GM12891 (cell line): ENCODE results near the gene STAT6.

Source experiments
- PAX5 ChIP-seq: IDR thresholded peaks from 2 replicates; pipeline ENCODE4 v1.6.1; 2011; ENCODE audit warnings: low read length, moderate library complexity, mild to moderate bottlenecking; ENCODE audit not compliant: insufficient read depth, severe bottlenecking
- POLR2A ChIP-seq: IDR thresholded peaks from 2 replicates; pipeline ENCODE4 v1.6.1; 2011; ENCODE audit warnings: low read depth, low read length, control low read depth
- POLR2AphosphoS5 ChIP-seq: IDR thresholded peaks from 2 replicates; pipeline ENCODE4 v1.6.1; 2011; ENCODE audit warnings: low read depth, low read length, control low read depth
- SPI1 ChIP-seq: IDR thresholded peaks from 2 replicates; pipeline ENCODE4 v1.6.1; 2011; ENCODE audit warnings: low read depth, low read length, control low read depth
- TAF1 ChIP-seq: IDR thresholded peaks from 2 replicates; pipeline ENCODE4 v1.6.1; 2011; ENCODE audit warnings: low read depth, low read length, control low read depth

- TF ChIP-seq POLR2A (no peak), POLR2AphosphoS5 (no peak), TAF1 (no peak), SPI1 (no peak), PAX5 (no peak)
These were observed 24.6 kb upstream of the STAT6 start for GRCh38 chr12:57135527-57136326.
